ENCODE data around the gene SPRY2.

Gene SPRY2

GRCh38 chr13:80312012-80312704, 28.8 kb downstream of the SPRY2 start:
- DNase-seq = no peak

GRCh38 chr13:80309926-80310325, 31.0 kb downstream of the SPRY2 start:
- no peak for DNase-seq

- no peak for DNase-seq
Measured at GRCh38 chr13:80307401-80307987, 33.4 kb downstream of the SPRY2 start.

GRCh38 chr13:80306337-80306972, 34.5 kb downstream of the SPRY2 start:
- DNase-seq = no peak

GRCh38 chr13:80305737-80306136, 35.2 kb downstream of the SPRY2 start:
- DNase-seq = no peak

GRCh38 chr13:80303225-80303811, 37.6 kb downstream of the SPRY2 start:
- DNase-seq = no peak

GRCh38 chr13:80299046-80299445, 41.9 kb downstream of the SPRY2 start:
- DNase-seq = no peak

GRCh38 chr13:80297503-80297902, 43.4 kb downstream of the SPRY2 start:
- DNase-seq = no peak

GRCh38 chr13:80297094-80297493, 43.8 kb downstream of the SPRY2 start:
- no peak for DNase-seq

- DNase-seq = no peak
Measured at GRCh38 chr13:80296638-80297037, 44.3 kb downstream of the SPRY2 start.

GRCh38 chr13:80290591-80290990, 50.3 kb downstream of the SPRY2 start:
- DNase-seq = no peak
